Body of pancreas (tissue), 4 donors: Measurements from ENCODE around the gene IL20. TPM values are rescaled to one million over a fixed set of nuclear protein-coding genes. Genes with fewer than 3 reads are reported as not detected.
"Not testable (repeated sequence)": the region's sequence is repeated elsewhere in the genome, so short reads cannot be mapped to it uniquely, and the experiment has no call there.

ENCODE experiments used
- ATAC-seq: fragments of 150-250 bp; one replicate; pipeline ENCODE4 v1.9.1; 2016
- DNase-seq, 4 donors: peaks; one replicate each; pipeline ENCODE4 v3.0.0-alpha.2; 2019
- H3K27ac ChIP-seq, 4 donors: fragments of 200-600 bp; sonication (generic); 1 replicate in 3 of 4; 2 replicates in 1 of 4; pipeline versions ENCODE4 v1.5.1 to v1.6.1; 2016 to 2019; ENCODE audit warnings: mild to moderate bottlenecking in 1 of 4, mixed read lengths in 1 of 4, moderate library complexity in 1 of 4
- H3K27me3 ChIP-seq, 2 donors: fragments of 200-600 bp; sonication (generic); one replicate each; pipeline ENCODE4 v1.6.0; 2016; ENCODE audit warnings: mild to moderate bottlenecking in 1 of 2
- H3K36me3 ChIP-seq, 2 donors: fragments of 200-600 bp; sonication (generic); replicated peaks in 1 of 2; 2 replicates each; pipeline ENCODE4 v1.5.1; 2016; ENCODE audit warnings: low read depth in 2 of 2; ENCODE audit not compliant: insufficient read depth in 1 of 2
- H3K4me1 ChIP-seq: fragments of 200-600 bp; sonication (generic); one replicate; pipeline ENCODE4 v1.6.0; 2016
- H3K4me3 ChIP-seq, 2 donors: fragments of 200-600 bp; sonication (generic); 1 replicate in 1 of 2; 2 replicates in 1 of 2; pipeline ENCODE4 v1.5.1; 2016 to 2019
- H3K9me3 ChIP-seq, 3 donors: fragments of 200-600 bp; sonication (generic); 1 replicate in 2 of 3; 2 replicates in 1 of 3; pipeline ENCODE4 v1.5.1; 2016
- CTCF ChIP-seq, 7 experiments: fragments of 450-650 bp in 4 of 7; fragments of 200-600 bp in 3 of 7; sonication (generic) in 3 of 7; IDR thresholded peaks; one replicate each; pipeline ENCODE4 v1.5.1; 2016 to 2019; ENCODE audit warnings: antibody characterized with exemption in 7 of 7
- POLR2A ChIP-seq, 3 donors: fragments of 450-650 bp; IDR thresholded peaks; one replicate each; pipeline ENCODE4 v1.6.1; 2016; ENCODE audit warnings: antibody characterized with exemption in 3 of 3, mild to moderate bottlenecking in 2 of 3
- WGBS, 2 donors: methylation state at CpG; one replicate each; pipeline ENCODE4 v1.1.5; 2017; 5-methylcytosine and 5-hydroxymethylcytosine counted together
- intact Hi-C: fragments of 100-400 bp; cut with DNase I; formaldehyde crosslinking; loops from one replicate; pipeline ENCODE4 v1.15.1; 2023
- total RNA-seq, 2 donors: library from RNA; depleted of rRNA; stranded (reverse); fragments of >200 nt; gene quantifications; one replicate each; pipeline ENCODE4 v1.1.0, GENCODE V29; 2016

The IL20 gene
- total RNA-seq, 2 donors from 2014 or later = not detected

- Histone ChIP-seq H3K4me3 (no peak overlapping the region), H3K27me3 (no peaks in the 10 kb centered on the region), H3K27ac (peak overlapping the region in 1 of 4 donors; percentile 23), H3K4me1 (peaks cover 29% of the 10 kb centered on the region), H3K9me3 (no peaks in the 10 kb centered on the region), H3K36me3 (no peaks in the 10 kb centered on the region)
- ATAC-seq (no peak), DNase-seq (peak in 2 of 4 donors; percentile 22 to 37)
- intact Hi-C loops = no loop called here
- no peak for TF ChIP-seq CTCF (IDR thresholded peaks at IDR 0.05)
- TF ChIP-seq POLR2A (IDR thresholded peaks at IDR 0.05) = no peak
Measured at GRCh38 chr1:206846487-206846886, 18.9 kb upstream of the IL20 start.

- intact Hi-C loops = no loop called here
- WGBS, 2 donors = 22 to 55% methylated on average over 3 of the region's 3 CpGs
- Histone ChIP-seq H3K27me3 (no peaks in the 10 kb centered on the region), H3K36me3 (no peaks in the 10 kb centered on the region), H3K27ac (peak overlapping the region; percentile 2 to 55 (median 38)), H3K4me3 (no peak overlapping the region), H3K9me3 (no peaks in the 10 kb centered on the region), H3K4me1 (peaks cover 29% of the 10 kb centered on the region)
- peak; percentile 53 to 72 (median 60) for DNase-seq
- ATAC-seq = peak; percentile 69
- no peak for TF ChIP-seq POLR2A (IDR thresholded peaks at IDR 0.05)
- TF ChIP-seq CTCF (IDR thresholded peaks at IDR 0.05) = no peak
Measured at GRCh38 chr1:206847337-206847834, 18.0 kb upstream of the IL20 start.

GRCh38 chr1:206847946-206848345 lies 17.5 kb upstream of the IL20 start:
- no peak for TF ChIP-seq CTCF (IDR thresholded peaks at IDR 0.05)
- Histone ChIP-seq H3K9me3 (no peaks in the 10 kb centered on the region), H3K27ac (peak overlapping the region; percentile 2 to 55 (median 38)), H3K27me3 (no peaks in the 10 kb centered on the region), H3K4me3 (no peak overlapping the region), H3K36me3 (no peaks in the 10 kb centered on the region), H3K4me1 (peaks cover 26% of the 10 kb centered on the region)
- 77 to 89% methylated on average over 1 of the region's 1 CpG for WGBS, 2 donors
- intact Hi-C loops = no loop called here
- DNase-seq (no peak), ATAC-seq (no peak)

GRCh38 chr1:206850401-206850800 lies 15.0 kb upstream of the IL20 start:
- 71 to 74% methylated on average over 2 of the region's 2 CpGs for WGBS, 2 donors
- H3K4me1 ChIP-seq = peaks cover 14% of the 10 kb centered on the region
- H3K4me3 ChIP-seq = no peak overlapping the region
- H3K27ac ChIP-seq = no peak overlapping the region
- DNase-seq (no peak), ATAC-seq (no peak)
- no peaks in the 10 kb centered on the region for H3K27me3 ChIP-seq
- no peaks in the 10 kb centered on the region for H3K9me3 ChIP-seq
- intact Hi-C loops = no loop called here
- TF ChIP-seq POLR2A (IDR thresholded peaks at IDR 0.05) (no peak), CTCF (IDR thresholded peaks at IDR 0.05) (no peak)
- no peaks in the 10 kb centered on the region for H3K36me3 ChIP-seq

GRCh38 chr1:206851341-206852010 lies 13.9 kb upstream of the IL20 start:
- H3K27ac ChIP-seq = no peak overlapping the region
- intact Hi-C loops = no loop called here
- H3K36me3 ChIP-seq = no peaks in the 10 kb centered on the region
- no peaks in the 10 kb centered on the region for H3K27me3 ChIP-seq
- no peak for ATAC-seq
- DNase-seq = no peak
- WGBS, 2 donors = 65 to 70% methylated on average over 5 of the region's 5 CpGs
- TF ChIP-seq POLR2A (IDR thresholded peaks at IDR 0.05) (no peak), CTCF (IDR thresholded peaks at IDR 0.05) (no peak)
- no peak overlapping the region for H3K4me3 ChIP-seq
- no peaks in the 10 kb centered on the region for H3K9me3 ChIP-seq
- peaks cover 14% of the 10 kb centered on the region for H3K4me1 ChIP-seq

GRCh38 chr1:206852662-206853061 lies 12.8 kb upstream of the IL20 start:
- H3K27ac ChIP-seq, DNase-seq, H3K36me3 ChIP-seq, H3K4me3 ChIP-seq, ATAC-seq, H3K4me1 ChIP-seq, H3K27me3 ChIP-seq, H3K9me3 ChIP-seq, intact Hi-C loops: not testable (repeated sequence)
- WGBS, 2 donors = 96 to 98% methylated on average over 2 of the region's 2 CpGs

GRCh38 chr1:206853696-206854095 lies 11.7 kb upstream of the IL20 start:
- DNase-seq, H3K36me3 ChIP-seq, intact Hi-C loops, H3K27me3 ChIP-seq, H3K4me1 ChIP-seq, H3K9me3 ChIP-seq, H3K27ac ChIP-seq, ATAC-seq, H3K4me3 ChIP-seq: not testable (repeated sequence)
